HG03064 (cell line): ENCODE results near the gene ZNF433.
A peak's percentile ranks its signal among the peaks of the same experiment; 100 is the strongest.
"Not testable (repeated sequence)": the region's sequence is repeated elsewhere in the genome, so short reads cannot be mapped to it uniquely, and the experiment has no call there.

Experiments
- ATAC-seq: cut with Tn5 transposase; IDR thresholded peaks from one replicate; pipeline ENCODE4 v1.9.1; 2021; ENCODE audit warnings: low read depth; ENCODE audit not compliant: unreplicated experiment

ZNF433 gene

DNA sequence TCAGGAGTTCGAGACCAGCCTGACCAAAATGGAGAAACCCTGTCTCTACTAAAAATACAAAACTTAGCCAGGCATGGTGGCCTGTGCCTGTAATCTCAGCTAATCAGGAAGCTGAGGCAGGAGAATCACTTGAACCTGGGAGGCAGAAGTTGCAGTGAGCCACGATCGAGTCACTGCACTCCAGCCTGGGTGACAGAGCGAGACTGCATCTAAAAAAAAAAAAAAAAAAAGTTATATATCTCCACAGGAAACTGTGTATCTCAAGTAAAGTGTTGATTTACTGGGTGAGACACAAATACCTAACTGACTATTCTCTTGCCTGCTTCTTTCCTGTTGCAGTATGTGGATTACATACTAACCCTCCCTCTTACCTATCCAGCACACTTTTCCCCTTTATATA, 43.6 kb downstream of the ZNF433 start:
- ATAC-seq: not testable (repeated sequence)

GRCh38 chr19:11989112-11989456, 46.4 kb downstream of the ZNF433 start:
- ATAC-seq: no peak

DNA sequence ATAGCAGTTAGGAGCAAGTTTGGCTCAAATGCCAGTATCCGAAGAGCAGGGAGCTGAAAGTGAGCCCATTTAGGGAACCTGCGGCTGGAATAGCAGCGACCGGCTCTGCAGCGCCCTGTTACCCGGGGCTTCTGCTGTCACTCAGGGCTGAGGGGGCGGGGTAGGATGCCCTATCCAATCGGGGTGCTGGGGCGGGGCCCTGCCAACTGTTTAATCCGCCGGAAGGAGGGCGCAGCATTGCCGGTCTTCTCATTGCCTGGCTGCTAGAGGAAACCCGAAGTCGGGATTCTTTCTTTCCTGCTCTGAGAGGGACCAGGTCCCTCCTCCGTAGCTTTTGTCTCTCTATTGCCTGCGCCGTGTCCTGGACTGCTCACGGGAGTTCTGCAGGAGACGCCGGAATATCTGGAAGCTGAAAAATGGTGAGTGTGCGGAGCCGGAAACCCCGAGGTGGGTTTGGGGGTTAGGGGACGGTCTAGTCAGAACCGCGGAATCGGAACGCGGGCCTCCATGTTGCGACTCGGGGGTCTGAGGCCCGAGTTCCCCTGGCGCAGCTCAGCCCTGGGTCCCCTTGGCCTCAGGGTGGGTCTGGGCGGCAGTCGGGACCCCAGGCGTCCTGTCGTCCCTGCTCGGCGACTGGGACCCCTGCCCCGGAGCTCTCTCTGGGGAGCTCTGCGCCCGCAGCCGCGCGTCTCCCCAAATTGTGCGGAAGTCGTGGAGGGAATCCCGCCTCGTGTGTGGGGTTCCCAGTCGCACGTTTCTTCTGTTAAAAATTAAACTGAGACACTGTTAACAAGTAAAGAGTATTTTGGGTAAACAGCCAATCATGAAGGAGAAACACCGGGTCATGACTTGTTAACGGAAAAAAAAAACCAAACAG, 47.8 kb downstream of the ZNF433 start:
- peak; percentile 68 for ATAC-seq

DNA sequence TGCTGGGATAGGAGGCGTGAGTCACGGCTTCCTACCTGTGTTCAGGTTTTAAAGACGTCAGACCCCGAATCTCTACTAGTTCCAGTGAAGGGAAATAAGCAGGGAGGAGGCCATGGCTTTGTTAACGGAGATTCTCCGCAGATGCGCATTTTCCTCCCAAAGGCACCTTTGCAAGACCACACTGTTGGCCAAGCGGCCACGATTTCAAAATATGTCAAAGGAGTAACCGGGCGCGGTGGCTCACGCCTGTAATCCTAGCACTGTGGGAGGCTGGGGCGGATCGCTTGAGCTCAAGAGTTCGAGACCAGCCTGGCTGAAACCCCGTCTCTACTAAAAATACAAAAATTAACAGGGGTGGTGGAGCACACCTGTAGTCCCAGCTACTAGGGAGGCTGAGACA, 48.7 kb downstream of the ZNF433 start:
- no peak for ATAC-seq

GRCh38 chr19:11984986-11985385, 50.5 kb downstream of the ZNF433 start:
- ATAC-seq: no peak

- ATAC-seq: no peak
Observed at GRCh38 chr19:11982526-11982925, 53.0 kb downstream of the ZNF433 start.

DNA sequence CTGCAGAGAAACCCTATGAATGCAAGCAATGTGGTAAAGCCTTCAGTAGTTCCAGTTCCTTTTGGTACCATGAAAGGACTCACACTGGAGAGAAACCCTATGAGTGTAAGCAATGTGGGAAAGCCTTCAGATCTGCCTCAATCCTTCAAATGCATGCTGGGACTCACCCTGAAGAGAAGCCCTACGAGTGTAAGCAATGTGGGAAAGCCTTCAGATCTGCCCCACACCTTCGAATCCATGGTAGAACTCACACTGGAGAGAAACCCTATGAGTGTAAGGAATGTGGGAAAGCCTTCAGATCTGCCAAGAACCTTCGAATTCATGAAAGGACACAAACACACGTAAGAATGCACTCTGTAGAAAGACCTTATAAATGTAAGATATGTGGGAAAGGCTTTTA, 56.0 kb downstream of the ZNF433 start:
- no peak for ATAC-seq

DNA sequence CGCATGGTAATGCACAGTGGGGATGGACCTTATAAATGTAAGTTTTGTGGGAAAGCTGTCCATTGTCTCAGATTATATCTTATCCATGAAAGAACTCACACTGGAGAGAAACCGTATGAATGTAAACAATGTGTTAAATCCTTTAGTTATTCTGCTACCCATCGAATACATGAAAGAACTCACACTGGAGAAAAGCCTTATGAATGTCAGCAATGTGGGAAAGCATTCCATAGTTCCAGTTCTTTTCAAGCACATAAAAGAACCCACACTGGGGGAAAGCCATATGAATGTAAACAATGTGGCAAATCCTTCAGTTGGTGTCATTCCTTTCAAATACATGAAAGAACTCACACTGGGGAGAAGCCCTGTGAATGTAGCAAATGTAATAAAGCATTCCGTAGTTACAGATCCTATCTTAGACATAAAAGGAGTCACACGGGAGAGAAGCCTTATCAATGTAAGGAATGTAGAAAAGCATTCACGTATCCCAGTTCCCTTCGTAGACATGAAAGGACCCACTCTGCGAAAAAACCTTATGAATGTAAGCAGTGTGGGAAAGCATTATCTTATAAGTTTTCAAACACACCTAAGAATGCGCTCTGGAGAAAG, 56.9 kb downstream of the ZNF433 start:
- no peak for ATAC-seq

GRCh38 chr19:11973019-11973810, 62.3 kb downstream of the ZNF433 start:
- no peak for ATAC-seq

GRCh38 chr19:11971041-11971440, 64.4 kb downstream of the ZNF433 start:
- ATAC-seq: no peak

DNA sequence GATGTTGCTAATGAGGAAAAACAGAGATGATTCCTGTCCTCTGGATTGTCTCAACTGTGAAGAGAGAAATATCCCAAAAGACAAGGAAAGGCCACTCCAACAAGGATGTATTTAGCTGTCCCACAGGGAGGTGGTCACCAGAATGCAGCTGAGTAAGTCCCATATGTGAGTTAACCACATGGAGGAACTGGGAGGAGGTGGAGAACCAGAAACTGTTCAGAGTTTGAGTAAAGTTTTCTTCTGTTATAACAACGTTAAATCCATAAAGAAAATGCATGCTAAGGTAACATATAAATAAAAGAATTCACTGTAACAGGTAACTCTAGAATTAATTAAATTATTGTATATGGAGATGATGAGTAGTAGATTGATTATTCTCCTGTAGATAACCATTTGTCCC, 65.3 kb downstream of the ZNF433 start:
- no peak for ATAC-seq

DNA sequence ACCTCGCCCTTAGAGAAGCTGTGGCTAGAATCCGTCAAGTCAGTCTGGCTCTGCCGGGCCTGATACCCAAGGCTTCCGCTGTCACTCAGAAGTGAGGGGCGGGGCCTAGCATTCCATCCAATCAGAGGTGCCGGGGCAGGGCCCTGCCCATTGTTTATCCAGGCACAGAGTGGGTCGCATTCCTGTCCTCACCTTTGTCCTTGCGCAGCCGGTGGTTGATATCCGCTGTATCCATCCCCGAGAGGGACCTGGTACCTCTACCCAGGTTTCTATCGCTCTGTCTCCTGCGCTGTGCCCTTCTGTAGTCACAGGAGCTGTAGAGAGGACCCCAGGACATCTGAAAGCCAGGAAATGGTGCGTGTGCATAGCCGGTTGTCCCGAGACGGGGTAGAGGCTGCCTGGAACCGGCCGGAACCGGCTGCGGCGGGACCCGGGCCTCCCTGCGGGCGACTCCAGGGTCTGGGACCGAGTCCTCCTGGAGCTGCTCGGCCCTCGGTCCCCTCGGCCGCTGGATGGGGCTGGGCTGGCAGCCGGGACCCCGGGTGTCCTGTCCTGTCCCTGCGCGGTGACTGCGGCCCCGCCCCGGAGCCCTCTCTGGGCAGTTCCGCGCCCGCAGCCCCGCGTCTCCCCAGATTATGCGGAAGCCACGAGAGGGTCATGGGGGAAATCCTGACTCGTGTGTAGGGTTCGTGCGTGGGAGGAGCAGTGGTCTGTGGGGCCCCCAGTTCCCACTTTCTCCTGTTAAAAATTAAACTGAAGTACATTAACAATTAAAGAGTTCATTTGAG, 70.4 kb downstream of the ZNF433 start, which contains the start of gene ZNF763:
Gene ZNF763, plus strand, starts transcription at position 183 of the 788 bp plus-strand sequence. Its CDS starts 169 bp downstream, at position 352.
- ATAC-seq: peak; percentile 77
